ENCODE data around the gene DDB1.

The DDB1 gene

DNA sequence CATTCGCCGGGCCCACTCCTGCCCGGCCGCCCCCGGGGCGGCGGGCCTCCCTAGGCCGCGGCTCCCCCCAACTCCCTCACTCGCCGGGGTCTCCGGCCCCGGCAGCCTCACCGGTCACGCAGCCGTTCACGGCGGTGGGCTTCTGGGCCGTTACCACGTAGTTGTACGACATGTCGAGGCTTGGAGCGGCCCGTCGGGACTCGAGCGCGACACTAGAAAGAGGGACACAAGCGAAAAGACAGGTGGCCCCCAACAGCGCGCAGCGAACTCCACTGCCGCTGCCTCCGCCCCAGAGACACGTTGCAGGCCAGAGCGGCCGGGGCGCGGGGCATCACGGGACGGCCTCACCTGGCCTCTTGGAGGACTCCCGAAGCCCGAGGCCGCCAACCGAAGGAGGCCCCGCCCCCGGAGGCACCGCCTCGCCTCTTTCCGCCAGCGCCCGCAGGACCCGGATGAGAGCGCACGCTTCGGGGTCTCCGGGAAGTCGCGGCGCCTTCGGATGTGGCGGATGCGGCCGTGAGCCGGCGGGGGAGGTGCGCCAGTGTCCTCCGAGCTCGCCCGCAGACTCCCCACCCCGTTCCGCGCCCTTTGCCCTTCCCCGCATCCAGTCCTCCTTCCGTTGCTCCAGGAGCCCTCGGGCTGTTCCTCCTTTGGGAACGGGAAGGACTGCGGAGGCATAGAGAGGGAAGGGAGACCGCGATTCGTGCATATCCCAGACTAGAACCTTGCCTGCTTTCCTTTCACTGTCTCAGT is at the start of gene DDB1, which contains the start of gene TKFC:
Gene DDB1 (minus strand): TSS at position 309 of the 753 bp plus-strand sequence. CDS start 137 bp downstream, at position 172.
Gene TKFC (plus strand): TSS at position 432 of the 753 bp plus-strand sequence. CDS start 1,501 bp downstream, outside the sequence.
- DNase-seq, result peak; percentile 99

DNA sequence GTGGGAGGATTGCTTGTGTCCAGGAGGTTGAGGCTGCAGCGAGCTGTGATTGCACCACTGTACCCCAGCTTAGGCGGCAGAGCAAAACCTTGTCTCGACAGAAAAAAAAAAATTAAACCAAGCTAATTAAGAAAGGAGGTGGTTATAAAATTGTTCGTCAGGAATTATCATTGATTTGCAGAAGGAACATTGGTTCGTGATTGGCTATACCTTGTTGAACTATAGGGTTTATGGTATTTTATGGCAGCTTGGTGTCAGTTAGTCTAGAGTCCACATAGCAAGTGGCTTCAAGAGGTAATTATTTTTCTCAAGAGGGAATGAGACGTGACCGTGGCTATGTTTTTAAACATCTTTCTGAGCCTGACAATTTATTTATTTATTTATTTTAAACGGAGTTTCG is 48.0 kb upstream of the DDB1 start:
- DNase-seq, result no peak

DNA sequence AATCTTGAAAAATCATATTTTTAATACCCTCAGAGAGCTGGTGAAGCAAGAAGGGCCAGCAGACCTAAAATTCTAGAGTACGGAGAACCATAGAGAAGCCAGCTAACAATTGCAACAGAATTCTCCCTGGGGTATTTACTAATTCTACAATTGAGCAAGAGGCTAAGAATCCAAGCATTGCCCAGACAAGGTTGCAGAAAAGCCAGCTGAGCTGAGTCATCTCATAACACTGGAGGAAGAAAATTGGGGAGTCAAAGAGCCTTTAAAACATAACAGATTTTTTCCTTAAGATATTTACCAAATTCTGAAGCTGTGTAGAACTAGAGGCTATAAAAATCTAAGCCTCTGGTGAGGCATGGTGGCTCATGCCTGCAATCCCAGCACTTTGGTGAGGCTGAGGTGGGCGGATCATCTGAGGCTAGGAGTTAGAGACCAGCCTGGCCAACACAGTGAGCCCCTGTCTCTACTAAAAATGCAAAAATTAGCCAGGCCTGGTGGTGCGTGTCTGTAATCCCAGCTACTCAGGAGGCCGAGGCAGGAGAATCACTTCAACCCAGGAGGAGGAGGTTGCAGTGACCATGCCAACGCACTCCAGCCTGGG is 45.9 kb upstream of the DDB1 start:
- no peak for DNase-seq

DNA sequence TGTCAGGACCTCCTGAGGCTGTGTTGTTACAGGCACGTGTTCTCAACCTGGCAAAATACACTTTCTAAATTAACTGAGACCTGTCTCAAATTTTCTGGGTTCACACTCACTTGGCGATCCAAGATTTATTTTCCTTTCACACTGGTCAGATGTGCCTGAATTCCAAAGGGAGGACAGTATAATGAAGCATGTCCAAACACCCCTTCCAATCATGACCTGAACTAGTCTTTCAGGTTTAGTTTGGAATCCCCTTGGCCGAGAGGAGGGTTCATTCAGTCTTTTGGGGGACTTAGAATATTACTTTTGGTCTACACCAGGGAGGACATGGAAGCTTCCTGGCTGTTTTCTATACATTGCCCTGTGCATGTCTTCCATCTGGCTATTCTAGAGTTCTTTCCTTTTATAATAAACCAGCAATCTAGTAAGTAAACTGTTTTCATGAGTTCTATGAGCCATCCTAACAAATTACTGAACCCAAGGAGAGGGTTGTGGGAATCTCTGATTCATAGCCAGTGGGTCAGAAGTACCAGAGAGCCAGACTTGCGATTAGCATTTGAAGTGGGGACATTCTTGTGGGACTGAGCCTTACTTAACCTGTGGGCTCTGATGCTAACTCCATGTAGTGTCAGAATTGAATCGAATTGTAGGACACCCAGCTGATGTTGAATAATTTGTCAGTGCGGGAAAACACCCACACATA is 44.7 kb upstream of the DDB1 start:
- DNase-seq, result no peak

DNA sequence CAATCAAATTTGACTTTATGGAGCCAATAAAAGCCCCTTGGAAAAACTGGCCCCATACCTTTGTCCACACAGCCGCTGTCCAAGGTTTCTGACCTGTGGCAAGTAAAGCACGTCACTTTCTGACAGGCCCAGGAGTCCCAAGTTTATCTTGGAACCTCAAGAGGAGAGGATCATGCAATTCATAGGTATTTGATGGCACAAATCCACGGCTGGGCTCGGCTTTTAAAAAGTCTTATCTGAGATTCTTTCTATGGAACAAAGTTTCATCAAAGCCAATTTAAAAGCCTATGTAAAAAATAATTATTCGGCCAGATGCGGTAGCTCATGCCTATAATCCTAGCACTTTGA is 42.8 kb upstream of the DDB1 start:
- no peak for DNase-seq

DNA sequence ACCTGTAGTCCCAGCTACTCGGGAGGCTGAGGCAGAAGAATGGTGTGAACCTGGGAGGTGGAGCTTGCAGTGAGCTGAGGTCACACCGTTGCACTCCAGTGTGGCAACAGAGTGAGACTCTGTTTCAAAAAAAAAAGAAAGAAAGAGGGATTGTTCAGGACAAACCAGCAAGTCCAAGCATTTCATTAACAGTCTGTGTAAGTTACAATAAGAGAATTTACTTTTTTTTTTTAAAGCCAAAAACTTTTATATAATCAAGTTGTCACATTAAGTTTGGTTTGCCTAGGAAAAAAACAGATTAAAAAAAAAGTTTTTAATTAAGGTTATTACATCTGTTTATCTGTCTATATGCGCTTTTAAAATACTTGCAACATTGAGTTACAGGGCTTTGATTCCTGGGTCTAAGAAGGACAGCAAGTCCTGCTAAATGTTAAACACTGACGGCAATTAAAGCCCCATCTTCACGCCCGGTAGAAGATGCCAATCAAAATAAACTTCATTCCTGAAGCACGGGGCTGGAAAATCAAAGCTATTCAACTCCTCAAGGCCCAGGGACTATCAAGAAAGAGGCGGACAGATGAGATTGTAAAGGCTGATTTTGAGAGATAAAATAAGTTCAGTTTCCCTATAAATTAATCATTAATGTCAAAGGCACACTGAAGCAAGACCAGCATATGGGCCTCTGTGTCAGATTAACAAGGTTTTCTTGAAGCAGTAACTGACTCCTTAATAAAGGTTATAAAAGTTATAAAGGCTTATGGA is 39.9 kb upstream of the DDB1 start:
- no peak for DNase-seq

DNA sequence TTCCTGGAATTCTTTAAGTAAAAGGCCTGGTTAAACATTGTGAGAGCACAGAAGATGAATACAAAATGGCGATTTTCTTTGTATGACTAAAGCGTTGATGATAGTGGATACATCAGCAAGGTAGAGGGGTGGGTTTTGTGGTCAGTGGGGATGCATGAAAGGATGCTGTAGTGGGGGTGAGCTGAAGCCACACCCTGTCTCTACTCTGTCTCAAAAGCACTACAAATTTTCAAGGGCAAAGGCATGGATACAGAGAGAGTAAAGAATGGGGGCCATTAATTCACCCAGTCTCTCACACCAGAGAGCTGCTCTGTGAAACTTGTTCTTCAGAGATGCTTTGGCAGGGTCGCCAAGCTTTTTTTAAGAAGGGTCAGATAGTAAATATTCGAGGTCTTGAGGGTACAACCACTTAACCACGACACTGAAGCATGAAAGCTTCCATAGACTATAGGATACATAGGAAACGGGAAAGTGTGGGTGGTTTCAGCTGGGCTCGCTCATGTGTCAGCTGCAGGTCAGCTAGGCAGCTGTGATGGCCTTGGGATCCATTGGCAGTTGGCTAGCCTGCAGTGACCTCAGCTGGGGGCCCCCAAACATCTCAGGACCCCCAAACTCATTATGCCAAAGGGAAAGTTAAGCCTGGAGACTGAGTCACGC is 37.6 kb upstream of the DDB1 start:
- DNase-seq, result no peak

DNA sequence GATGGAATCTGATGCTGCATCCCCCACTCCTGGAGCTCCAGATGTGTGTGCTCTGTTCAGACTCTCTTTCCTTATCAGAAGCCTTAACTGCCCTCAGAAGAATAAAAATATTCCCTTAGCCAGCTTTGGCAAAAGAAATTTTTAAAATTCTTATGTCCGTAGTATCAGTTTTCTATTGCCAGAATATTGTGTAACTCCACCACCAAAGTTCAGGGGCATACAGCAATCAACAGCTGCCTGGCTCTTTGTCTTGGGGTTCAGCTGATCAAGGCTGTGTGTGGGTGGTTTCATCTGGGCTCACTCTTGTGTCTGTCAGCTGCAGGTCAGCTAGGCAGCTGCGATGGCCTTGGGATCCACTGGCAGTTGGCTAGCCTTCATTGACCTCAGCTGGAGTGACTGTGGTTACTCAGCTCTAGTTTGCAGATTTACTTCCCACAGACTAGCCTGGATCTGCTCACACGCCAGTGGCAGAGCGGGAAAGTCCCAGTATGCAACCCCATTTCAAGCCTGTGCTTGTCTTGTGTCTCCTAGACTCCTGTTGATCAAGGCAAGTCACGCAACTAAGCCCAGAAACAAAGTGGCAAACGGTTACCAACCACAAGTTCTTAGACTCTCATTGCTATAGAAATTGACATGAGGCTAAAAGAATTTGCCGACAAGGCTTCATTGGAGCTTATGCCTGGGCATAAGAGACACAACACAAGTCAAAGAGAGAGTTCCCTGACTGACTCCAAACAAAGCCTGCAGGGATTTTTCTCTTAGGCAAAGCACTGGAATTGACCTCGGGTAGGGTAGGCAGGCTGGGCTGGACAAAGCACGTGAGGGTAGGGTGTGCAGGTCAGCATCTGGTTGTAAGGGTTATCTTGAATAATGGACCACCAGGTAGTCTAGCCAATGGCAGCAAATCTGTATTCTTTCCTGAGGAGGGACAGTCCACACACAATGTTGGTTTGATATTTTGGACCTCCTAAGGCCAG is 36.8 kb upstream of the DDB1 start:
- no peak for DNase-seq

DNA sequence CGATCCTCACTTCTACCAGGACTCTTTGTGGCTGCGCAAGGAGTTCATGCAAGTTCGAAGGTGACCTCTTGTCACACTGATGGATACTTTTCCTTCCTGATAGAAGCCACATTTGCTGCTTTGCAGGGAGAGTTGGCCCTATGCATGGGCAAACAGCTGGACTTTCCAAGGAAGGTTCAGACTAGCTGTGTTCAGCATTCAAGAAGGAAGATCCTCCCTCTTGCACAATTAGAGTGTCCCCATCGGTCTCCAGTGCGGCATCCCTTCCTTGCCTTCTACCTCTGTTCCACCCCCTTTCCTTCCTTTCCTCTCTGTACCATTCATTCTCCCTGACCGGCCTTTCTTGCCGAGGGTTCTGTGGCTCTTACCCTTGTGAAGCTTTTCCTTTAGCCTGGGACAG is 35.7 kb upstream of the DDB1 start:
- DNase-seq, result no peak

DNA sequence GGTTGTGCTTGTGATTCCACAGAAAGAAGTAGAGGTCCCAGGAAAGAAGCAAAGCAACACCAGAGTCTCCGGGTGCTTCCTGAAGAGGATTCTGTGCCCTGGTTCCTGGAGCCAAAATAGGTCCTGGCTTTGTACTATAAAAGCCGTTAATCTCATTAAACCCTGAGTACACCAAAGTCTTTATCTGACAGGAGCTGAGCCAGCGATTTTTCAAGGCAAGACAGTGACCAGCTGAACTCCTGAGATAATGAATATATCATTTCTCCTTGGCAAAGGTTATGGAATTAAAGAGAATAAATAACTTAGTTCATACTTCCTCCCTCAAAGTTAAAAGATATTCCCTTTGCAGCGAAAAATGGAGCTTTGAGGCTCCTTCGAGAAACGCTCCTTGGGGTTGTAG is 34.5 kb upstream of the DDB1 start:
- DNase-seq, result no peak

DNA sequence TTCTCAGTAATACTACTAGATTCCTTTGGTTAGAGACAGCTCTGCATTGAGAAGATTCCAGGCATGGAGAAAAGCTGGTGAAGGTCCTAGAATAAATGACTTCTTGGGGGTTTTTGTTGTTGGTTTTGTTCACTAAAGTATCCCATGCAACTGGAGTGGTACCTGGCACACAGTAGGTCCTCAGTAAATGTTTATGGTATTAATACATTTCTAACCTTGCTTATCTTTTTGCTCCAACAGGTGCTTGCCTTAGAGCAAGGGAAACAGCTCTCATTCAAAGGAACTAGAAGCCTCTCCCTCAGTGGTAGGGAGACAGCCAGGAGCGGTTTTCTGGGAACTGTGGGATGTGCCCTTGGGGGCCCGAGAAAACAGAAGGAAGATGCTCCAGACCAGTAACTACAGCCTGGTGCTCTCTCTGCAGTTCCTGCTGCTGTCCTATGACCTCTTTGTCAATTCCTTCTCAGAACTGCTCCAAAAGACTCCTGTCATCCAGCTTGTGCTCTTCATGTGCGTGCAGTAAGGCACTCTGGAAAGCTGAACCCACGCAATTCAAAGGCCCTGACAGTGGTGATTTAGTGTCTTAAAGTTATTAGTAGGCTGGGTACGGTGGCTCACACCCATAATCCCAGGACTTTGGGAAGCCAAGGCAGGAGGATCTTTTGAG is 31.2 kb upstream of the DDB1 start:
- DNase-seq, result no peak

DNA sequence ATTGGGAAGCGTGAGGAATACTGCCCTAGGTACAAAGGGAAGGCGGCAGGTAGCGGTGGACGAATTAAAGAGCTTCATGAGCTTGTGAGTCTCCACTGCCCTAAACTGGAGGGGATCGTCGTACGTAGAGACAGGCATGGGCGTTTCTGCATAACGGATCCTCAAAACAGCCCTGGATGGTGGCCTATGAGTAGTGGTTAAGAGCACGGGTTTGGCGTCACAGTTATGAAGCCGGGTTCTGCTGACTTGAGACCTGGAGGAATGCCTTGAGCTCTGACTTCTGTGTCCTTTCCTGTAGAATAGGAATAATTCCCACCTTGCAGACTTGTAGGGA is 29.6 kb upstream of the DDB1 start:
- DNase-seq, result no peak

DNA sequence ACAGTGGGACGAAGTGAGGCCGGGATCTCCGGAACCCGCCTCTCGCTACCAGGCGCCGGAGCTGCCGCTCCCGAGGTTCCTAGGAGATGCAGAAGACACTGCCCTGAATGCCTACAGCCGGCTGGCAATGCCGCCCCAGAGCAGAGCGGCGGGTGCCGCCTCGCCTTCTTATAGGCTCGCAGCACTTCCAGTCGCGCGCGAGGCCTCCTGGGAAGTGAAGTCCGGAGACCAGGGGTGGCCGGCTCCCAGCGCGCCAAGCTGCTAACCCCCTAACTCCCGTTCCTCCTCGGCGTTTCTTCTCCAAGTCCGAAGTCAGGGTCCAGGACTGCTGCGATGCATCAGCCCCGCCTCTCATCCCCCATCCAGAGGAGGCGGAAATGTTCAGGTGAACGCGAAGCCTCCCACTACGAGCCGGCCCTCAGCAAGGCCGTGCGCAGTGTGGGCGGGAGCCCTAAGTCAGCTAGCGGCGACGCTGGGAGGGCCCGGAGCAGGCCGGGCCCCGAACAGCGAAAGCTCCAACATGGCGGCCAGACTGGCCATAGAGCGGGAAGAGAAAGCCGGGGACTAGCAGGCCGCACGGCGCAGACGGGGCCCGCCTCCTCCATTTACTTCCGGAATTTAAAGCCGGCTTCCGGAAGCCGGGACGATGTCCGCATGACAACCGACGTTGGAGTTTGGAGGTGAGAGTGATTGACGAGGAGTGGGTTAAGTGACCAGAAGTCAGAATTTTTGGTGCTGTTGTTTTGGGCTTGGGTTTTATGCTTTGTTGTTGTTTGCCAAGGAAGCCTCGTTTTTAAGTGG is 29.0 kb upstream of the DDB1 start, which contains the start of the genes CYB561A3 and TMEM138:
Gene CYB561A3 (minus strand): TSS at position 142 of the 801 bp plus-strand sequence. CDS start 5,169 bp downstream, outside the sequence.
Gene TMEM138 (plus strand): TSS at position 634 of the 801 bp plus-strand sequence. CDS start 2,017 bp downstream, outside the sequence.
- peak; percentile 99 for DNase-seq

DNA sequence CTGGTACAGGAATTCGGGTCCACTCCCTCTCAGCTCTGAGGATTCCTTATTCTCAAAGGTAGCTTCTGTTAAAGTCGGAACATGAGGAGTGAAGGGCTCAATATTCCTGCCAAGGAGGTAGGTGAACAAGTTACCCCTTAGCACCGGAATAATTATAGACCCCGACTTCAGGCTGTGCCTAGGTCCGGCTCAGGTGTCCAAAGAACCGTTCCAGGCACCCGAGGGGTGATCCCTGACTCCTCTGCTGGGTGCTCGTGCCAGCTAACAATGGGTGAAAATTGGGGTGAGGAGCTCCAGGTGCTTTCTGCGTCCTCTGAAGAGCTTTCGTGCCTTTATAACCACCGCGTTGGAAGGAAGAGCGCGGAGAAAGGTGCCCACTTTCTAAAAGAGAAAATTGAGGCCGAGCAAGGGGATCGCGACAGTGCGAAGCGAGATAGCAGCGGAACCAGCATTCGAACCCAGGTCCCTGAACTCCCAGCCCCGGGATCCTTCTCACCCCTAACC is 28.4 kb upstream of the DDB1 start:
- no peak for DNase-seq

DNA sequence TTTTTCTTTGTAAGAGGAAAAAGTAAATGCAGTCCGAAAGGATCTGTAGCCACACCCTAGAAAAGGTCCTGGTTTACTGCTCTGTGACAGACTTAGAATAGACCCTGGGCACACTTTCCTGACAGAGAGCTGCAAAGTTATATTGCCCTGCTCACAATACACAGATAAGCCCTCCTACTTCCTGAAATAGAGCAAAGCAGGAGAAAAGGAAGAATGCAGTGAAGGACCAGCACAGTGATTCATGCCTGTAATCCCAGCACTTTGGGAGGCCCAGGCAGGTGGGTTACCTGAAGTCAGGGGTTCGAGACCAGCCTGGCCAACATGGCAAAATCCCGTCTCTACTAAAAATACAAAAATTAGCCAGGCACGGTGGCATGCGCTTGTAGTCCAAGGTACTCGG is 26.6 kb upstream of the DDB1 start:
- no peak for DNase-seq

DNA sequence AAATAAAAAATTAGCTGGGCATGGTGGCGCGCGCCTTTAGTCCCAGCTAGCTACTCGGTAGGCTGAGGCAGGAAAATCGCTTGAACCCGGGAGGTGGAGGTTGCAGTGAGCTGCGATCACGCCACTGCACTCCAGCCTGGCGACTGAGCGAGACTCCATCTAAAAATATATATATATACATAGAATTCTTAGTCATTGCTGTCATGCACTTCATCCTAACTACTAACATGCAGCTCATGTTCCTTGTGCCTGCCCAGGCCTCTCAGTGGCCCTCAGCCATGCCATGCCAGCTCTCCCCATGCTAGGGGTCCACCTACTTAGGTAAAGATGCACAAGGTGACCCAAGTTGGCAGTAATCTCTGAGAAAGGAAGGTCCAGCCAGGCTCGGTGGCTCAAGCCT is 25.7 kb upstream of the DDB1 start:
- no peak for DNase-seq

DNA sequence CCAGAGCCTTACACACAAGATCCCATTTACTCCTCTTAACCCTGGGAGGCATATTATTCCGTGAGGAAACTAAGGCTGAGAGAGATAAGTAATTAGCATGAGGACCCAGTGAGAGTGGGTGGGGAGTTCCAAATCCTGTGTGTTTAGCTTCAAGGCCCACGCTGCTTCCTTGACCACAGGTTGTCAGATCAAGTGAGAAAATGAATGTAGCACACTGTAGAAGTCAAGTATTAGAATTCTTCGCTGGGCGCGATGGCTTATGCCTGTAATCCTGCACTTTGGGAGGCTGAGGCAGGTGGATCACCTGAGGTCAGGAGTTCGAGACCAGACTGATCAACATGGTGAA is 25.0 kb upstream of the DDB1 start:
- DNase-seq, result no peak

DNA sequence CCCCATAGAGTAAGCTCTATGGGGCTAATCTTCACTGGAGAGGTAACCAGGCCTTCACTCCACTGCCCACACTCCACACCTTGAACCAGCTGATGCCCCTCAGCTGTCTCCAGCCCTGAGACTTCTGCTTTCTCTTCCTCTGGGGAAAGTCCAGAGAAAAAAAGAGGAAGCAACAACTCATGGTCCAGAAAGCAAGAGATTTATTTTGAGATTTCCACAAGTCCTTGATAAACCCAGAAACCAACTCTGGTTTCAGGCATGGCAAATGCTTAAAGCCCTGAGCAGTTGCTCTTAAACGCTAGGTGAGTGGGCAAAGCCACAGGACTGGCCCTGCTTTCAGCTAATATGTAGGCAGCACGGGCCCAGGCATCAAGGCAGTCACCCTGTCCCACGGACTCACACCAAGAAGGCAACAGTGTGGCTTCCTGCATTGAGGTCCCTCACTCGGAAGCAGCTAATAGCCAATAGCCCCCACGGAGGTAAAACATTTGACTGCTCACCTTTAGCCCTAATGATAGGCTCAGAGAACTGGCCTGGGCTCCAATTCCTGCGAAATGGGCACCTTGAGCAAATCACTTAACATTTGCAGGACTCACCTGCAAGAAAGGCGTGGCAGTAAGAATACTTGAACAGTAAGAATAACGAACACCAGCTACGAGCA is 24.5 kb upstream of the DDB1 start:
- no peak for DNase-seq

DNA sequence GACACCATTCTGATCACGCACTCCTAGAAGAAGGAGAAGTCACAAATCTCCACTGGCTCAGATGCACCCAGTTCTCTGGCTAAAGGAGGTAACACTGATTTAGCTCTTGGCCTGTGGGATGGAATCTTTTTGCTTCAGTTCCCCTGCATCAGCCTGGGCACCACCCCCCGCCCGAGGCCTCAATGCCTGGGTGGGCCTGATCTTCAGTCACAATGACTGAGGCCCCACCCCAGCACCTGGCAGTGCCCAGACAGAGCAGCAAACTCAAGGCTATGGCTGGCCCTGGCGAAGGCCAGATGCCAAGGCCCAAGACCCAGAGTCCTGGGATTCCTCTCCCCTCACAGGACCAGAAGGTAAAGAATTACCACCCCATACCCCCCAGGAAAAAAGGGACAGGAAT is 23.8 kb upstream of the DDB1 start:
- no peak for DNase-seq
